GM21447 (cell line): ENCODE measurements around the gene KRTAP10-9.
"Not testable (repeated sequence)": the region's sequence is repeated elsewhere in the genome, so short reads cannot be mapped to it uniquely, and the experiment has no call there.

Experiments
- ATAC-seq: cut with Tn5 transposase; IDR thresholded peaks from one replicate; pipeline ENCODE4 v1.9.1; 2021; ENCODE audit not compliant: unreplicated experiment

KRTAP10-9 gene

GRCh38 chr21:44638506-44639330 is 11.8 kb downstream of the KRTAP10-9 start:
- ATAC-seq: not testable (repeated sequence)

- ATAC-seq: no peak
Measured at GRCh38 chr21:44639331-44639655, 12.4 kb downstream of the KRTAP10-9 start.

GRCh38 chr21:44640761-44641160 is 13.9 kb downstream of the KRTAP10-9 start:
- ATAC-seq: no peak

GRCh38 chr21:44643741-44644310 is 16.9 kb downstream of the KRTAP10-9 start:
- no peak for ATAC-seq

GRCh38 chr21:44644878-44645277 is 18.0 kb downstream of the KRTAP10-9 start:
- ATAC-seq: no peak

GRCh38 chr21:44646366-44647221 is 19.7 kb downstream of the KRTAP10-9 start, which contains the start of gene KRTAP10-11:
TSS of gene KRTAP10-11 (plus strand) at chr21:44646414. CDS start at chr21:44646459, 45 bp downstream.
- not testable (repeated sequence) for ATAC-seq

GRCh38 chr21:44647222-44647552 is 20.3 kb downstream of the KRTAP10-9 start:
- ATAC-seq: no peak

- no peak for ATAC-seq
Measured at GRCh38 chr21:44648557-44649311, 21.8 kb downstream of the KRTAP10-9 start.

- no peak for ATAC-seq
Measured at GRCh38 chr21:44649521-44650100, 22.7 kb downstream of the KRTAP10-9 start.

- ATAC-seq: no peak
Measured at GRCh38 chr21:44650265-44650972, 23.5 kb downstream of the KRTAP10-9 start.

- ATAC-seq: no peak
Measured at GRCh38 chr21:44650973-44651675, 24.2 kb downstream of the KRTAP10-9 start.

GRCh38 chr21:44653123-44653522 is 26.2 kb downstream of the KRTAP10-9 start:
- no peak for ATAC-seq

GRCh38 chr21:44653656-44654575 is 27.0 kb downstream of the KRTAP10-9 start:
- ATAC-seq: no peak

- no peak for ATAC-seq
Measured at GRCh38 chr21:44654576-44655175, 27.8 kb downstream of the KRTAP10-9 start, which contains the start of gene KRTAP12-4. TSS of gene KRTAP12-4 (minus strand) at chr21:44654659. CDS start at chr21:44654614, 45 bp downstream.

- ATAC-seq: no peak
Measured at GRCh38 chr21:44656868-44657267, 30.0 kb downstream of the KRTAP10-9 start.

GRCh38 chr21:44657635-44658540 is 31.0 kb downstream of the KRTAP10-9 start, which contains the start of gene KRTAP12-3:
TSS of gene KRTAP12-3 (plus strand) at chr21:44657932. CDS start at chr21:44657980, 48 bp downstream.
- no peak for ATAC-seq

GRCh38 chr21:44658541-44658910 is 31.6 kb downstream of the KRTAP10-9 start:
- ATAC-seq: no peak
